PC-9 (cell line): ENCODE results near the gene PCDHA1. TPM values are rescaled to one million over a fixed set of nuclear protein-coding genes. Genes with fewer than 3 reads are reported as not detected.
"Not testable (repeated sequence)": the region's sequence is repeated elsewhere in the genome, so short reads cannot be mapped to it uniquely, and the experiment has no call there.

ENCODE experiments used
- BruUV-seq: library from RNA; stranded (reverse); fragments of 400-500 nt; replicated peaks from 2 replicates; lab custom pipeline; 2021; lab: Mats Ljungman, UMichigan
- CTCF ChIA-PET: fragments of 300-600 bp; sonication (Branson Sonifier 250); formaldehyde crosslinking; loops from one replicate; lab custom pipeline; 2022; ENCODE audit warnings: antibody characterized with exemption; lab: Charles Lee
- POLR2A ChIA-PET: fragments of 300-600 bp; sonication (Branson Sonifier 250); formaldehyde crosslinking; loops from one replicate; lab custom pipeline; 2022; ENCODE audit warnings: antibody characterized with exemption; ENCODE audit not compliant: unreplicated experiment; lab: Charles Lee
- DNase-seq, 2 experiments: peaks; one replicate each; pipeline versions ENCODE4 v3.0.0 to v3.0.0-alpha.2; 2015 to 2022; ENCODE audit warnings: mixed read lengths in 1 of 2
- H2AFZ ChIP-seq: fragments of 200-600 bp; sonication (generic); 2 replicates; pipeline ENCODE4 v1.8.1; 2017; ENCODE audit warnings: antibody characterized with exemption
- H3F3A ChIP-seq: fragments of 200-600 bp; sonication (generic); 2 replicates; pipeline ENCODE4 v1.8.1; 2017; ENCODE audit warnings: antibody characterized with exemption, mild to moderate bottlenecking, low read depth; ENCODE audit not compliant: insufficient read depth
- H3K27ac ChIP-seq: fragments of 200-600 bp; sonication (generic); 2 replicates; pipeline ENCODE4 v1.6.1; 2016; ENCODE audit warnings: mixed run types
- H3K27me3 ChIP-seq: fragments of 200-600 bp; sonication (generic); 2 replicates; pipeline ENCODE4 v1.6.1; 2016; ENCODE audit warnings: low read depth, mixed run types; ENCODE audit not compliant: insufficient read depth
- H3K36me3 ChIP-seq: fragments of 200-600 bp; sonication (generic); 2 replicates; pipeline ENCODE4 v1.6.1; 2016; ENCODE audit warnings: low read depth, mixed run types
- H3K4me1 ChIP-seq: fragments of 200-600 bp; sonication (generic); replicated peaks from 2 replicates; pipeline ENCODE4 v1.6.1; 2016; ENCODE audit warnings: mixed run types; ENCODE audit not compliant: insufficient read depth
- H3K4me2 ChIP-seq: fragments of 200-600 bp; sonication (generic); 2 replicates; pipeline ENCODE4 v1.6.1; 2017; ENCODE audit warnings: mixed run types
- H3K4me3 ChIP-seq: fragments of 200-600 bp; sonication (generic); 2 replicates; pipeline ENCODE4 v1.6.1; 2016; ENCODE audit warnings: mixed run types
- H3K79me2 ChIP-seq: fragments of 200-600 bp; sonication (generic); 2 replicates; pipeline ENCODE4 v1.6.1; 2017; ENCODE audit warnings: low read depth, mixed run types
- H3K9me2 ChIP-seq: fragments of 200-600 bp; sonication (generic); 2 replicates; pipeline ENCODE4 v1.8.1; 2017; ENCODE audit warnings: mild to moderate bottlenecking; ENCODE audit not compliant: insufficient read depth
- H3K9me3 ChIP-seq: fragments of 200-600 bp; sonication (generic); 2 replicates; pipeline ENCODE4 v1.8.1; 2016; ENCODE audit warnings: low read depth; ENCODE audit not compliant: insufficient read depth
- H4K20me1 ChIP-seq: fragments of 200-600 bp; sonication (generic); 2 replicates; pipeline ENCODE4 v1.8.1; 2017; ENCODE audit not compliant: insufficient read depth
- CTCF ChIP-seq: fragments of 200-600 bp; sonication (generic); conservative IDR thresholded peaks from 2 replicates; pipeline ENCODE4 v1.6.1; 2017; ENCODE audit warnings: mixed run types, antibody characterized with exemption, mild to moderate bottlenecking, moderate library complexity
- EZH2 ChIP-seq: fragments of 200-600 bp; sonication (generic); IDR thresholded peaks from 2 replicates; pipeline ENCODE4 v1.8.0; 2017; ENCODE audit warnings: antibody characterized with exemption, low read depth
- intact Hi-C: fragments of 100-400 bp; cut with micrococcal nuclease; formaldehyde crosslinking; loops from one replicate; pipeline ENCODE4 v1.10.0; 2022; ENCODE audit not compliant: unreplicated experiment
- total RNA-seq: library from RNA; stranded (reverse); gene quantifications from 2 replicates; pipeline ENCODE4 v1.2.3, GENCODE V29; 2021

Gene PCDHA1
- total RNA-seq, 1 experiment from 2014 or later = not detected

GRCh38 chr5:140796718-140797095, 10.8 kb downstream of the PCDHA1 start:
- TF ChIP-seq EZH2 (no peak), CTCF (no peak)
- no TSS peak for BruUV-seq
- Histone ChIP-seq H2AFZ (no peak overlapping the region), H4K20me1 (no peaks in the 10 kb centered on the region), H3K27me3 (no peaks in the 10 kb centered on the region), H3F3A (no peaks in the 10 kb centered on the region), H3K79me2 (no peaks in the 10 kb centered on the region), H3K36me3 (no peaks in the 10 kb centered on the region), H3K27ac (no peak overlapping the region), H3K9me3 (peaks cover 28% of the 10 kb centered on the region; the same call in 1 of the 2 replicates), H3K4me3 (no peak overlapping the region), H3K4me2 (no peak overlapping the region), H3K4me1 (no peaks in the 10 kb centered on the region), H3K9me2 (no peaks in the 10 kb centered on the region; the same call in 1 of the 2 replicates)
- DNase-seq = no peak
- ChIA-PET CTCF (no interaction called here), POLR2A (no interaction called here)
- intact Hi-C loops = no loop called here

DNA sequence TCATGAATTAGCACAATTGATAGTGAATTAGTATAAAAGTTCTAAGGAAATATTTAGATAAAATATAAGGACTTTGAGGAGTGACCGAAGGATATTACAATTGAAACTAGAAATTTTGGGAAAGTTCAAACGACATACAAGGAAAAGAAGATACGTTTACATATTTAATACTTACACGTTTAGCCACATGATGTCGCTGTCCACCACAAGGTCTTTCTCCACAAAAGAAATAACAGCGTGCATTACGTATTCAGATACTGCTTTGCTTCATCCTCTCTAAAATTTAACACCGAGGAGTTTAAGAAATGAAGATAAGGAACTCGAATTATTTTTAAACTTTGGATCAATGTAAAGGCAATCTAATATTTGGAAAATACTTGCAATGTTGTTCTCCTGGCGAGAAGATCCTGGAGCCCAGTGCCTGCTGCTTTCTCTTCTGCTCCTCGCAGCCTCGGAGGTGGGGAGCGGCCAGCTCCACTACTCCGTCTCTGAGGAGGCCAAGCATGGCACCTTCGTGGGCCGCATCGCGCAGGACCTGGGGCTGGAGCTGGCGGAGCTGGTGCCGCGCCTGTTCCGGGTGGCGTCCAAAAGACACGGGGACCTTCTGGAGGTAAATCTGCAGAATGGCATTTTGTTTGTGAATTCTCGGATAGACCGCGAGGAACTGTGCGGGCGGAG, 15.0 kb downstream of the PCDHA1 start, which contains the start of gene PCDHA3:
Gene PCDHA3, plus strand, starts transcription at position 242 of the 678 bp plus-strand sequence.
- H3K4me3 ChIP-seq = no peak within 1 kb of the TSS
- DNase-seq = no peak
- no peaks in the 10 kb centered on the region for H3F3A ChIP-seq
- TF ChIP-seq CTCF (no peak), EZH2 (no peak)
- ChIA-PET POLR2A (no interaction called here), CTCF (no interaction called here)
- no peaks in the 10 kb centered on the region for H3K4me1 ChIP-seq
- H4K20me1 ChIP-seq = no peaks in the 10 kb centered on the region
- H3K9me2 ChIP-seq = no peaks in the 10 kb centered on the region; the same call in 1 of the 2 replicates
- no peaks in the 10 kb centered on the region for H3K27me3 ChIP-seq
- H3K4me2 ChIP-seq = no peak within 1 kb of the TSS
- no peak within 1 kb of the TSS for H2AFZ ChIP-seq
- no TSS peak for BruUV-seq
- H3K9me3 ChIP-seq = peaks cover 14% of the 10 kb centered on the region; the same call in 1 of the 2 replicates
- H3K27ac ChIP-seq = no peak within 1 kb of the TSS
- intact Hi-C loops = no loop called here
- no peaks in the 10 kb centered on the region for H3K79me2 ChIP-seq
- no peaks in the 10 kb centered on the region for H3K36me3 ChIP-seq

- no peaks in the 10 kb centered on the region for H4K20me1 ChIP-seq
- POLR2A ChIA-PET = no interaction called here
- H3K4me3 ChIP-seq = no peak overlapping the region
- no peaks in the 10 kb centered on the region for H3F3A ChIP-seq
- intact Hi-C loops = no loop called here
- BruUV-seq = no TSS peak
- no peaks in the 10 kb centered on the region for H3K36me3 ChIP-seq
- H3K79me2 ChIP-seq = no peaks in the 10 kb centered on the region
- H3K27ac ChIP-seq = no peak overlapping the region
- H3K27me3 ChIP-seq = no peaks in the 10 kb centered on the region
- CTCF ChIA-PET = no interaction called here
- H3K9me2 ChIP-seq = no peaks in the 10 kb centered on the region; the same call in 1 of the 2 replicates
- TF ChIP-seq EZH2 (no peak), CTCF (no peak)
- H3K4me1 ChIP-seq = no peaks in the 10 kb centered on the region
- H3K9me3 ChIP-seq = peaks cover 14% of the 10 kb centered on the region; the same call in 1 of the 2 replicates
- no peak overlapping the region for H3K4me2 ChIP-seq
- no peak for DNase-seq
- no peak overlapping the region for H2AFZ ChIP-seq
Measured at GRCh38 chr5:140801494-140801841, 15.5 kb downstream of the PCDHA1 start.

GRCh38 chr5:140802381-140802780, 16.4 kb downstream of the PCDHA1 start:
- H3K4me1 ChIP-seq, POLR2A ChIA-PET, intact Hi-C loops, H3K4me2 ChIP-seq, BruUV-seq, H3K9me2 ChIP-seq, H3K27me3 ChIP-seq, DNase-seq, H3K79me2 ChIP-seq, H3K36me3 ChIP-seq, H3F3A ChIP-seq, H3K27ac ChIP-seq, CTCF ChIA-PET, H4K20me1 ChIP-seq, H3K4me3 ChIP-seq, H2AFZ ChIP-seq: not testable (repeated sequence)
- H3K9me3 ChIP-seq = peaks cover 14% of the 10 kb centered on the region; the same call in 1 of the 2 replicates
